Thyroid gland (tissue), 4 donors: ENCODE measurements around the gene LDB3.

ENCODE experiments used
- CTCF ChIP-seq, 6 experiments: fragments of 200-600 bp in 3 of 6; fragments of 450-650 bp in 3 of 6; sonication (generic) in 3 of 6; IDR thresholded peaks; one replicate each; pipeline ENCODE4 v1.5.1; 2016 to 2019; ENCODE audit warnings: antibody characterized with exemption in 6 of 6, mild to moderate bottlenecking in 2 of 6, inconsistent platforms in 1 of 6, moderate library complexity in 1 of 6
- POLR2A ChIP-seq, 2 donors: fragments of 450-650 bp; IDR thresholded peaks; one replicate each; pipeline ENCODE4 v1.6.1; 2017; ENCODE audit warnings: antibody characterized with exemption in 2 of 2, mild to moderate bottlenecking in 2 of 2, moderate library complexity in 1 of 2

DNA sequence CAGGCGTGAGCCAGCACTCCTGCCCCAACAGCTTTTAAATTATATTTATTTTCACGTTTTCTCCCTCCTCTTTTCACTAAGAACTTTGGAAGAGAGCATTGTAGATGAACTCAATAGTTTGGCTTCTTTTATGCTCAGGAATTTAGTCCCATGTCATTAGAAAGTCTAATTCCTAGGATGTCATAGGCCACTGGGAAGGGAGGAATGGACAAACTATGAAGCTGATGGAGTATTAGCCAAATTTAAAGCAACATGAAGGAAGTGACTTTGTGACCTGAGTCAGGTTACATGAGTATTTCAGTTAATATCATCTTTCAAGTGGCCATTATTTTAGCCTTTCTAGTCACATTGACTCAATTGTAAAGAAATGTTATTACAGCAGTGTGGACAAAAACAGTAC lies 32.0 kb upstream of the LDB3 start:
- TF ChIP-seq CTCF (IDR thresholded peaks at IDR 0.05) (no peak), POLR2A (IDR thresholded peaks at IDR 0.05) (no peak)
